Middle frontal gyrus (tissue), 1 donor: ENCODE results near the gene PLD6.

Source experiments
- DNase-seq: peaks from one replicate; pipeline ENCODE4 v3.0.0-alpha.2; 2015; ENCODE audit warnings: low spot score; ENCODE audit errors: extremely low spot score

The PLD6 gene

DNA sequence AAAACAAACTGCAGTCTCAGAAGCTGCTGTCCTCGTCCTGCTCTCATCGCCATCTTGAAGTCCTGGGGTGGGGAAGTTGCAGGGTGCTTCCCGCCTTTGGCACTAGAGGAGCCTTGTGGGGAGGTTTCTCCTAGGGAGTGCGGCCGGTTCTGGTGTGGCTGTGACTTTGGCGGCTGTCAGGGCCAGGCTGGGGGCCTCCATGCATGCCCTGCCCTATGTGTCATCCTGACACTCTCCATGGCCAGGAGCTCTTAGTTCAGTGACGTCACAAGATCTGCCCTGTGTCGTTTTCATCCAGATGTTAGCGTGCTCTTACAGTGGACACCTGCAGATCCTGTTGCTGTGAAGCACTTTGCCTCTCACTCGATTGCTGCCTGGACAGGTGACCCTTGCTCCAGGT, 49.6 kb downstream of the PLD6 start:
- no peak for DNase-seq

DNA sequence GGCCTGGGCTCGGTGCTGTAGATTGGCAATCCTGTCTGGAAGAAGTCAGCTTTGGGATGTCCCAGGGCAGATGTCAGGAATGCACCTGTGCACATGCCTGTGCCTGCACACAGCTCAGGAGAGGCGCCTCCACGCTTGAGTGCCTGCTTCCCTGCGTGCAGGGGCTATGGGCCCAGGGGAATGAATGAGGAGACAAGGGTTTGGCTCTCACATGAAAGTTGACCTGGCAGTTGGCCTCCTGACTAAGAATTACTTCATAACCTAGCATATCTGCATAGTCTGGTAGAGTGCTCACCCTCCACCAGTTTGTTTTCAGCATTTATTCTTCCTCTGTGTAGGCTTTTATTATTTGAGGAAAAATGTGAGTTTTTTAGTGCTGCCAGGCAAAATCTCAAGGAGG, 50.0 kb downstream of the PLD6 start:
- DNase-seq: no peak

DNA sequence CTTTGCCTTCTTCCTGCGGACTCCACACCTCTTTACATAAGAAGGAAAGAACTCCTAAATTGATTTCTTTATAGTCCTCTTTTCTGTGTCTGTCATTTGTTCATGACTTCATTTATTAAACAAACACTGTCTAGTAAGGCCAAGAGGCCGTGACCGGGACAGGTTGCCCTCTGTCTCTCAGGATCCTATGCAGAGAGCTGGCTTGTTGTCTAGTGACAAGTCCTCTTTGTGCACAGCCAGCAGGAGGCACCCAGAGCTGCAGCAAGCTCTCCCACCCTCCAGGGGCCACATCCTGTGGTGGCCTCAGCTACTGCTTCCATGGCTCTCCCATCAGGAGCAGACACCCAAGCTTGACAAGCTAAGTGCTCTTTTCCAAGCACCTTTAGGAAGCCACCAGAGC, 50.6 kb downstream of the PLD6 start:
- no peak for DNase-seq

DNA sequence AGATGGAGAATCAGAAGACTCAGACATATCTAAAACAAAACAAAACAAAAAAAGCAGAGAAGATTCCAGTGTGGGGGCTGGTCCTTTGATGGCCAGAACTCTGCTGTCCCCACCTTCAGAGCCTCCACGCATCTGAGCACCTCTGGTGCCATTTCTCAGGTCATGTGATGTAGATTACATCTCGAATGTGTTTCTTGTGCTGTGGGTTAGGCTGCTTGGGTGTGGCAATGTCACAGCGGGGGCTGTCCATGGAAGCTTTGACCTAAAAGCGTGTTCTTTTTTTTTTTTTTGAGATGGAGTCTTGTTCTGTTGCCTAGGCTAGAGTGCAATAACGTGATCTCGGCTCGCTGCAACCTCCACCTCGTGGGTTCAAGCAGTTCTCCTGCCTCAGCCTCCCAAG, 51.2 kb downstream of the PLD6 start:
- DNase-seq: no peak

DNA sequence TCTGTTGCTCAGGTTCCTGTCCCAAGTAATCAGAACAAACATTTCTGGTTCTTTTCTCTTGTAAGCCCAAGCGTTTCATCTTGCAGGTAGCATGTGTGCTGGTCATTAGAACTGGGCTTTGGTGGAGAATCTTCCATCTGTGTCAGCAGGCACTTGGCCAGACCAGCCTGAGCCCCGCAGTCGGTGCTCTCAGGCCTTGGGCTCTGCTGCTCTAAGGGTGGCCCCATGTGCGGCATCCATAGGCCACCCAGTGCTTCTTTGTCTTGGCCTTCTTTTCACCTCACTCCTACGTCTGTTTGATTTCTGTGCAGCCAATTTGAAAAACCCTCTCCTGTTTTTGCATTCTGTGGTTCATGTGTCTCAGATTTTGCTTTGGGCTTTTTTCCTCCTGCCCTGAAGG, 51.6 kb downstream of the PLD6 start:
- no peak for DNase-seq

DNA sequence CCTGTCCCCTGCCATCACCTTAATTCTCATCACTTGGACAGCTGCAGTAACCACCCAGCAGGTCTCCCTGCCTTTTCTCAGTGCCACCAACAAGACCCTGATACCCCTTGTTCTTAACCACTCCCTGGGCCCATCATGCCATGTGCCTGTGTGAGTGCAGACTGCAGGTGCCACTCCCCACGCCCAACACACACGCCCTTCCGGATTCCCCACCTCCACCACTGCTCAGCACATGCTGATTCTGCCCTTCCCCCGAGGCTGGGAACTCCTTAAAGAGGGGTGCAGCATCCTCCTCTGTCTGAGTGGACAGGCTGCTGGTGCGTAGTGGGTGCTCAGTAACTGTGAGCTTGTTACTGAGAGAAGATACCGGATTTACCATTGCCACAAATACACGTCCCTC, 52.4 kb downstream of the PLD6 start:
- no peak for DNase-seq

DNA sequence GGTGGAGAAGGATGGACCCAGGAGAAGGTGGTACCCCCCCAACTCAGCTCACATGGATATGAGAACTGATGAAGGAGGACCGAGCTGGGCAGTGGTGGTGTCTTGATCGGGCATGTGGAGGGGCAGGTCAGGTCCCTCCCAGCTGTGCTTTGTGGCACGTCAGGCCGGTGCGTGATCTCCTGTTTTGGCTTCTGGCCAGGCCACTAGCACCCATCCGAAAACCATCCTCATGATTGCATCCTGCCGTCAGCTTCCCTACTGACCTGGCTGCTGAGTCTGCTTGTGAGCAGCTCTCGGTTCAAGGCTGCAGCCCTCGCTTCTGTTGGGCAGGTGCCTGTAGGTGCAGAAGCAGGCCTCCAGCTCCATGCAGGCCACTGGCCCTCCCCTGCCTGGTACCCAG, 53.1 kb downstream of the PLD6 start:
- DNase-seq: no peak

DNA sequence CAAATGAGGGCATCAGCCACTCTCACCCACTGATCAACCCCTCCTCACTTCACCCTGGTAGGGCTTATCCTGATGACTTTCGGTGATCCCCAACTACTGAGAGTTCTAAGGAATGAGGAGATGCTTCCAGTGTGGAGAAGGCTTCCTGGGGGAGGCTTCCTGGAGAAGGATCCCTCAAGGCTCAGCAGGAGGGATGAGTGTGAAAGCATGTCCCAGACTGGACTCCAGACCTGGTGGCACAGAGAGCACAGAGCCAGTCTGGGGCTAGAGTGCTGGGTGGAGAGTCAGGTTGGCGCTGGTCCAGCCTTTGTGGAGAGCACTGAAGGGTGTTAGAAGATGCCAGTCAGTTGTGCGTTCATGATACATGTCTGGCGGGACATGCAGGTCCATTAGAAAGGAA, 53.7 kb downstream of the PLD6 start:
- DNase-seq: no peak

DNA sequence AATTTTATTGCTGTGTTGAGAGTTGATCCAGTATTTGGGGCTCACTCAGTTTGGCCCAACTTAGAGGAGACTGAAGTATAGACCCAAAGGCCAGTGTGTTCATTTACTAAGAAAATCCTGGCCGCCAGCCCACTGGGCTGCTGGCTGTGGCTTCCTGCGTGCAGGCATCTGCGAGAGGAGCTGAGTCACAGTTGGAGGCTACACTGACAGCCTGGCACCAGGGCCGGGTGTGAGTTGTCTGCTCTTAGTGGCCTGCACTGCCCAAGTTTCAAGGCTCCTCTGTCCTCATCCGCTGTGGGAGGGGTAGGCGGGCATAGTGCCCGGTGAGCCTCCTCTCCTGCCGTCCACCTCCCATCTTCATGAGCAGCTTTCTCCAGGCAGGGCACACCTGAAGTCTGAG, 54.2 kb downstream of the PLD6 start:
- DNase-seq: peak; percentile 74

DNA sequence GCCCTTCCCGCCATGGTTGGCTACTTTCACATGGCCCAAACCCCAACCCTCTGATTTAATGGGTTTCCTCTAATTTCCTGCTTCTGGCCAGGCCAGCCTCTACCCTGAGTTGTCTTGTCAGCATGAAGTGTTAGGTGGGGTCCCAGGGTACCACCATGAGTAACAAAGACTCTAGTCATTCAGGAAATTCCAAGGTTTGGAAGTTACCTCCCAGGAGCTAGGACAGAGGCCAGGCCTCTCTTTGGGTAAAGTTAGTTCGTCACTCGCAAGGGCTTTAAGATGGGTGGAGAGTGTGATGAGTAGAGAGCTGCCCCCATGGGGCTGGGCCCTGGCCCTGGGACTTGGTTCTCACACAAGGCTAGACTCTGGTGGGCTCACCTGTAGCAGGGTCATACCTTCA, 54.6 kb downstream of the PLD6 start:
- no peak for DNase-seq

DNA sequence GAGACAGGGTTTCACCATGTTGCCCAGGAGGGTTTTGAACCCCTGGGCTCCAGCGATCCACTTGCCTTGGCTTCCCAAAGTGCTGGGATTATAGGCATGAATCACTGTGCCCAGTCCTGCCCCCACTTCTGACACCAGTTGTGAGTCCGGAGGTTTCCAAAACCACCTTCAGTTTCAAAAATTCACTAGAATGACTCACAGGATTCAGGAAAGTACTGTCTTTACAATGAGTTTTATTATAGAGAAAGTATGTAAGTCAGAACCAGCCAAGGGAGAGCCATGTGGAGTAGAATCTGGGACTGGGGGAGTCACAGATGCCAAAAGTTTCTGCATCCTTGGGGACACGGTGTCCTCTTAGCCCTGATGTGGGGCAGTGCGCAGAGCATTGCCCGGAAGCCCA, 55.1 kb downstream of the PLD6 start:
- DNase-seq: no peak
